ENCODE measurements around the gene ICOSLG. TPM values are rescaled to one million over a fixed set of nuclear protein-coding genes. Genes with fewer than 3 reads are reported as not detected.
A peak's percentile ranks its signal among the peaks of the same experiment; 100 is the strongest.
"Not testable (repeated sequence)": the region's sequence is repeated elsewhere in the genome, so short reads cannot be mapped to it uniquely, and the experiment has no call there.

The ICOSLG gene
- total RNA-seq, 4 donors from 2014 or later = 2.6 to 5.2 (median 3.1) TPM

GRCh38 chr21:44196212-44197155, 44.3 kb downstream of the ICOSLG start:
- TF ChIP-seq EP300 (IDR thresholded peaks at IDR 0.05) = peak; percentile 18 to 65
- H3K36me3 ChIP-seq, H3K27me3 ChIP-seq, H3K9me3 ChIP-seq, H3K4me1 ChIP-seq, H3K4me3 ChIP-seq: not testable (repeated sequence)
- H3K27ac ChIP-seq = peak overlapping the region in 1 of 4 donors; percentile 71
- DNase-seq (ENCODE audit: low spot score in 2 of 2) = peak in 1 of 2 donors; percentile 84
- WGBS, 2 donors = no CpG with 5 or more reads among the region's 22 CpGs

GRCh38 chr21:44194888-44195287, 45.9 kb downstream of the ICOSLG start:
- H3K9me3 ChIP-seq; DNase-seq (ENCODE audit: low spot score in 2 of 2); H3K4me1 ChIP-seq; H3K27ac ChIP-seq; H3K27me3 ChIP-seq; H3K36me3 ChIP-seq; H3K4me3 ChIP-seq: not testable (repeated sequence)
- WGBS, 2 donors = 38% methylated on average over 2 of the region's 9 CpGs; no CpG with 5 or more reads in 1 of the 2 donors

- not testable (repeated sequence) for H3K9me3 ChIP-seq
- WGBS, 2 donors = no CpG with 5 or more reads among the region's 9 CpGs
These were observed 46.3 kb downstream of the ICOSLG start for GRCh38 chr21:44194451-44194850.

GRCh38 chr21:44193108-44193507, 47.6 kb downstream of the ICOSLG start:
- not testable (repeated sequence) for H3K9me3 ChIP-seq; H3K36me3 ChIP-seq; H3K27ac ChIP-seq; H3K4me1 ChIP-seq; H3K27me3 ChIP-seq; H3K4me3 ChIP-seq; DNase-seq (ENCODE audit: low spot score in 2 of 2)
- 33 to 50% methylated on average over 1 to 2 of the region's 5 CpGs for WGBS, 2 donors

More at GRCh38 chr21:44194451-44194850, 46.3 kb downstream of the ICOSLG start:
- not testable (repeated sequence) for H3K27me3 ChIP-seq; DNase-seq (ENCODE audit: low spot score in 2 of 2); H3K36me3 ChIP-seq; H3K4me3 ChIP-seq; H3K4me1 ChIP-seq; H3K27ac ChIP-seq

GRCh38 chr21:44190349-44191271, 50.1 kb downstream of the ICOSLG start:
- peak overlapping the region in 2 of 4 donors; percentile 36 to 52 for H3K27ac ChIP-seq

GRCh38 chr21:44184862-44185261, 55.9 kb downstream of the ICOSLG start:
- not testable (repeated sequence) for H3K27me3 ChIP-seq; H3K27ac ChIP-seq; H3K36me3 ChIP-seq; H3K4me3 ChIP-seq; DNase-seq (ENCODE audit: low spot score in 2 of 2); H3K9me3 ChIP-seq; H3K4me1 ChIP-seq
- WGBS, 2 donors = no CpG with 5 or more reads among the region's 7 CpGs

More at GRCh38 chr21:44190349-44191271, 50.1 kb downstream of the ICOSLG start:
- not testable (repeated sequence) for H3K4me3 ChIP-seq; DNase-seq (ENCODE audit: low spot score in 2 of 2); H3K4me1 ChIP-seq; H3K27me3 ChIP-seq; H3K9me3 ChIP-seq; H3K36me3 ChIP-seq
- 81 to 88% methylated on average over 6 to 10 of the region's 12 CpGs for WGBS, 2 donors

DNA sequence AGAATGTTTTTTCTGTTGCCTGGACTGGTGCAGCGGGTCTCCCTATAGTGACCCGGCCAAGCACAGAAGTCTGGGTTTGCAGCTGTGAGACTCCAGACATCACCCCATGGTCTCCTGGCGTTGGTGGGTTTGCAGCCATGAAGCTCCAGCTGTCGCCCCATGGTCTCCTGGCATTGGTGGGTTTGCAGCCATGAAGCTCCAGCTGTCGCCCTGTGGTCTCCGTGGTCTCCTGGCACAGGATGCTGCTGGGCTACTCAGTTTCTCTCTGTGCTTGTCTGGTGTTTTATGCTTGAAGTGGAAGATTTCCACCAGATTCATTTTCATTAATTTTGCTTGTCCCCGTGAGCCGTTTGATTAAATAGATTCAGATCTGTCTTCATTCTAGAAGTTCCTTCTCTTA, 58.5 kb downstream of the ICOSLG start:
- not testable (repeated sequence) for H3K27ac ChIP-seq; H3K4me1 ChIP-seq; H3K36me3 ChIP-seq; H3K4me3 ChIP-seq; H3K9me3 ChIP-seq; DNase-seq (ENCODE audit: low spot score in 2 of 2); H3K27me3 ChIP-seq
- WGBS, 2 donors = no CpG with 5 or more reads among the region's 8 CpGs

- not testable (repeated sequence) for H3K36me3 ChIP-seq, H3K27ac ChIP-seq, H3K9me3 ChIP-seq, H3K27me3 ChIP-seq, H3K4me3 ChIP-seq, H3K4me1 ChIP-seq
- no CpG with 5 or more reads among the region's 4 CpGs for WGBS, 2 donors
- peak in 1 of 2 donors; percentile 2 for DNase-seq (ENCODE audit: low spot score in 2 of 2)
These were observed 59.2 kb downstream of the ICOSLG start for GRCh38 chr21:44181506-44181905.

GRCh38 chr21:44176127-44176526, 64.6 kb downstream of the ICOSLG start:
- DNase-seq (ENCODE audit: low spot score in 2 of 2); H3K4me1 ChIP-seq; H3K9me3 ChIP-seq; H3K36me3 ChIP-seq; H3K27me3 ChIP-seq; H3K4me3 ChIP-seq; H3K27ac ChIP-seq: not testable (repeated sequence)
- WGBS, 2 donors = no CpG with 5 or more reads among the region's 14 CpGs

DNA sequence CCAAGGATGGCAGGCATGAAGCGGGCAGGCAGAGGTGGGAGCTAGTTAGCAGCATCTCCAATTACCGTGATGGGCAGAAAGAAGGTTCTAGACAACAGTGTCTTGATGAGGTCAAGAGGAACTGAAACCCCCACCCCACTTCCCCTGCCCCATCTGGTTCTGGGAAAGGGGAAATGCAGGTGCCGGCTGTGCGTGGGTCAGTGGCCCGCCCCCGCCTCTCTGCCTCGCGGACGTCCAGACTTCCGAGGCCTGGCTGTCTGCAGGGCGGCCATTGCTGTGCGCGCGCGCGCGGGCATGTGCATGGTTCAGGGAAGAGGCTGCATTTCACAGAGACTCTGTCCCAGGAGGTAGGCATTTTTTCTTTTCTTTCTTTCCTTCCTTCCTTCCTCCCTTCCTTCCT, 65.6 kb downstream of the ICOSLG start:
- H3K27ac ChIP-seq; H3K9me3 ChIP-seq; DNase-seq (ENCODE audit: low spot score in 2 of 2); H3K27me3 ChIP-seq; H3K4me3 ChIP-seq; H3K36me3 ChIP-seq; H3K4me1 ChIP-seq: not testable (repeated sequence)
- no CpG with 5 or more reads among the region's 17 CpGs for WGBS, 2 donors
